OCI-LY1 (cell line): ENCODE measurements around the gene ERCC1.

Experiments
- H2AFZ ChIP-seq: fragments of 200-600 bp; sonication (generic), shearing (Covaris generic); 2 replicates; pipeline ENCODE4 v1.6.0; 2014; ENCODE audit warnings: antibody characterized with exemption, mild to moderate bottlenecking, low read length
- H3F3A ChIP-seq: fragments of 200-600 bp; sonication (generic), shearing (Covaris generic); 2 replicates; pipeline ENCODE4 v1.6.0; 2014; ENCODE audit warnings: mild to moderate bottlenecking, antibody characterized with exemption, low read length, moderate library complexity; ENCODE audit not compliant: insufficient read depth
- H3K27ac ChIP-seq: fragments of 200-600 bp; sonication (generic); 2 replicates; pipeline ENCODE4 v1.5.1; 2014; ENCODE audit warnings: low read length, mixed run types, mild to moderate bottlenecking, low read depth; ENCODE audit not compliant: poor library complexity, severe bottlenecking
- H3K27me3 ChIP-seq: fragments of 200-600 bp; sonication (generic); 2 replicates; pipeline ENCODE4 v1.6.0; 2014; ENCODE audit warnings: antibody characterized with exemption, mild to moderate bottlenecking, low read length, moderate library complexity; ENCODE audit not compliant: insufficient read depth
- H3K36me3 ChIP-seq: fragments of 200-600 bp; sonication (generic); 2 replicates; pipeline ENCODE4 v1.6.1; 2014; ENCODE audit warnings: mild to moderate bottlenecking, antibody characterized with exemption, low read length, moderate library complexity, mixed read lengths; ENCODE audit not compliant: insufficient read depth
- H3K4me1 ChIP-seq: fragments of 200-600 bp; sonication (generic); 2 replicates; pipeline ENCODE4 v1.5.1; 2014; ENCODE audit warnings: mild to moderate bottlenecking, low read length, moderate library complexity; ENCODE audit not compliant: insufficient read depth, severe bottlenecking
- H3K4me2 ChIP-seq: fragments of 200-600 bp; sonication (generic), shearing (Covaris generic); 2 replicates; pipeline ENCODE4 v1.6.1; 2014; ENCODE audit warnings: low read length
- H3K4me3 ChIP-seq: fragments of 200-600 bp; sonication (generic); 2 replicates; pipeline ENCODE4 v1.5.1; 2014; ENCODE audit warnings: low read length, low read depth, mild to moderate bottlenecking, mixed read lengths; ENCODE audit not compliant: poor library complexity, severe bottlenecking
- H3K79me2 ChIP-seq: fragments of 200-600 bp; shearing (Covaris generic); 2 replicates; pipeline ENCODE4 v1.6.1; 2016; ENCODE audit warnings: mixed run types, low read length, mixed read lengths; ENCODE audit not compliant: insufficient read depth
- H3K9ac ChIP-seq: fragments of 200-600 bp; sonication (generic), shearing (Covaris generic); 2 replicates; pipeline ENCODE4 v1.6.1; 2014; ENCODE audit warnings: mild to moderate bottlenecking, low read length, mixed read lengths
- H3K9me2 ChIP-seq: fragments of 200-600 bp; sonication (generic), shearing (Covaris generic); 2 replicates; pipeline ENCODE4 v1.6.1; 2014; ENCODE audit warnings: low read depth, mild to moderate bottlenecking, low read length, mixed read lengths
- H3K9me3 ChIP-seq: fragments of 200-600 bp; shearing (Covaris generic); 2 replicates; pipeline ENCODE4 v1.6.1; 2014; ENCODE audit warnings: low read length, mixed read lengths
- H4K20me1 ChIP-seq: fragments of 200-600 bp; sonication (generic), shearing (Covaris generic); 2 replicates; pipeline ENCODE4 v1.6.0; 2016; ENCODE audit warnings: mild to moderate bottlenecking, low read length; ENCODE audit not compliant: insufficient read depth
- EZH2 ChIP-seq: fragments of 200-600 bp; sonication (generic), shearing (Covaris generic); IDR thresholded peaks from 2 replicates; pipeline ENCODE4 v1.8.0; 2017; ENCODE audit warnings: borderline replicate concordance, mixed run types, mild to moderate bottlenecking, antibody characterized with exemption, low read length, moderate library complexity, mixed read lengths
- TF ChIP-seq, protein P1 (sequence below): fragments of 200-600 bp; sonication (generic), shearing (Covaris generic); IDR thresholded peaks from 2 replicates; pipeline ENCODE4 v1.5.1; 2017; ENCODE audit warnings: mild to moderate bottlenecking, antibody characterized with exemption, low read length, moderate library complexity, mixed read lengths

ERCC1 gene

GRCh38 chr19:45407091-45407375 lies 16.7 kb downstream of the ERCC1 start:
- Histone ChIP-seq H3F3A (no peaks in the 10 kb centered on the region), H3K36me3 (peaks cover 11% of the 10 kb centered on the region), H3K27ac (no peak overlapping the region), H3K79me2 (peaks cover 6% of the 10 kb centered on the region; the same call in 1 of the 2 replicates), H3K27me3 (no peaks in the 10 kb centered on the region), H4K20me1 (no peaks in the 10 kb centered on the region), H3K4me1 (peaks cover 55% of the 10 kb centered on the region), H3K4me2 (peak overlapping the region; percentile 68), H3K9me2 (no peaks in the 10 kb centered on the region), H2AFZ (no peak overlapping the region), H3K4me3 (peak overlapping the region; percentile 84), H3K9ac (peak overlapping the region; percentile 83), H3K9me3 (no peaks in the 10 kb centered on the region)
- TF ChIP-seq, protein P1, sequence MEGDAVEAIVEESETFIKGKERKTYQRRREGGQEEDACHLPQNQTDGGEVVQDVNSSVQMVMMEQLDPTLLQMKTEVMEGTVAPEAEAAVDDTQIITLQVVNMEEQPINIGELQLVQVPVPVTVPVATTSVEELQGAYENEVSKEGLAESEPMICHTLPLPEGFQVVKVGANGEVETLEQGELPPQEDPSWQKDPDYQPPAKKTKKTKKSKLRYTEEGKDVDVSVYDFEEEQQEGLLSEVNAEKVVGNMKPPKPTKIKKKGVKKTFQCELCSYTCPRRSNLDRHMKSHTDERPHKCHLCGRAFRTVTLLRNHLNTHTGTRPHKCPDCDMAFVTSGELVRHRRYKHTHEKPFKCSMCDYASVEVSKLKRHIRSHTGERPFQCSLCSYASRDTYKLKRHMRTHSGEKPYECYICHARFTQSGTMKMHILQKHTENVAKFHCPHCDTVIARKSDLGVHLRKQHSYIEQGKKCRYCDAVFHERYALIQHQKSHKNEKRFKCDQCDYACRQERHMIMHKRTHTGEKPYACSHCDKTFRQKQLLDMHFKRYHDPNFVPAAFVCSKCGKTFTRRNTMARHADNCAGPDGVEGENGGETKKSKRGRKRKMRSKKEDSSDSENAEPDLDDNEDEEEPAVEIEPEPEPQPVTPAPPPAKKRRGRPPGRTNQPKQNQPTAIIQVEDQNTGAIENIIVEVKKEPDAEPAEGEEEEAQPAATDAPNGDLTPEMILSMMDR: no peak
- no peak for TF ChIP-seq EZH2

DNA sequence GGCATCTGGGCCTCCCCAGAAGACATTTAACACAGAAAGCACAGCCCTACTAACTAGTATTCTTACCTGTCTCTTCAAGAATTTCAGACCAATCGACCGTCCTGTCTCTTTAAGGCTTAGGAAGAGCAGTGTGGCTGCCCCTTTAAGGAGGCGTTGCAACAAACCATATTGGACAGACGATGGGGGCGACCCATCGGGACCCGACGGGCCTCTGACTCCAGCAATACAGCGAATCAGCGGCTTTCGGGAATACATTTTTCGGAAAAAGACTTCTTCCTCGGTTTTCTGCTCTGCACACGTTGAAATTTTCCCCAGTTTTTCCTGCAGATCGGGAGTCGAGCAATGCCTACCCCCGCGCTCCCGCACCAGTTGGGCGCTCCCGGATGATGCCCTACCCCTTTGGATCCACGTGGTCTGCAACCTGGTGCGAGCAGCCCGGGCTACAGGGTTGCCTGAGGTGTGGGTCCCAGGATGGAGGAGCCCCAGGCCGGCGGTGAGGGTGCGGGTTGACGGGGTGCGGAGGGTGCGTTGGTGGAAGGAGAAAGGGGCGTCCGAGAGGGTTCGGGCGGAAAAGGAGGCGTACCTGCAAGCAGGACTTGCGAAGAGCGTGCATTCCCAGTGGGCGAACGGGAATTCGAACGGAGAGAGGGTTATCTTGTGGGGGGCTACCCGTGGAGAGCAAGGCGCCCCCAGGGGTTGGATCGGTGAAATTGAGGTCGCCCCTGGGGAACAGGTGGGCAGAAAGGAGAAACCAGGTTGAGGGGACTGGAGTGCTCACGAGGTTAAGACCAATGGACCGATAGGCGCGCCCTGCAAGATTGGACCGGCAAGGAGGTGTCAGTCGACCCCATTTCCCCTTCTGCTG lies 17.3 kb downstream of the ERCC1 start, which contains the start of gene POLR1G:
POLR1G (plus strand) TSS at position 419 of the 865 bp plus-strand sequence; CDS start at position 472, 53 bp downstream.
- peaks cover 55% of the 10 kb centered on the region for H3K4me1 ChIP-seq
- H3K4me2 ChIP-seq: peak within 1 kb of the TSS; percentile 68
- H3K36me3 ChIP-seq: peaks cover 11% of the 10 kb centered on the region
- no peaks in the 10 kb centered on the region for H3K9me3 ChIP-seq
- peaks cover 6% of the 10 kb centered on the region; the same call in 1 of the 2 replicates for H3K79me2 ChIP-seq
- no peaks in the 10 kb centered on the region for H3K27me3 ChIP-seq
- no peaks in the 10 kb centered on the region for H3K9me2 ChIP-seq
- no peak for TF ChIP-seq EZH2
- TF ChIP-seq, protein P1: no peak
- peak within 1 kb of the TSS; percentile 84 for H3K4me3 ChIP-seq
- peak within 1 kb of the TSS; percentile 79 for H3K27ac ChIP-seq
- H4K20me1 ChIP-seq: no peaks in the 10 kb centered on the region
- no peak within 1 kb of the TSS for H2AFZ ChIP-seq
- peak within 1 kb of the TSS; percentile 83 for H3K9ac ChIP-seq
- no peaks in the 10 kb centered on the region for H3F3A ChIP-seq

- Histone ChIP-seq H3K9me3 (no peaks in the 10 kb centered on the region), H3K79me2 (peaks cover 6% of the 10 kb centered on the region; the same call in 1 of the 2 replicates), H3F3A (no peaks in the 10 kb centered on the region), H3K4me2 (peak overlapping the region; percentile 68), H4K20me1 (no peaks in the 10 kb centered on the region), H3K9me2 (no peaks in the 10 kb centered on the region), H3K4me3 (peak overlapping the region; percentile 84), H3K27ac (peak overlapping the region; percentile 79), H3K9ac (peak overlapping the region; percentile 83), H3K4me1 (peaks cover 55% of the 10 kb centered on the region), H3K36me3 (peaks cover 5% of the 10 kb centered on the region; the same call in 1 of the 2 replicates), H3K27me3 (no peaks in the 10 kb centered on the region), H2AFZ (no peak overlapping the region)
- TF ChIP-seq EZH2: no peak
- TF ChIP-seq, protein P1: no peak
Observed at GRCh38 chr19:45405435-45406225, 18.1 kb downstream of the ERCC1 start.
